CD4-positive, alpha-beta T cell treated with Interleukin-21 for 1 hour (primary cell): ENCODE measurements around the gene CEP131.
"Not testable (repeated sequence)": the region's sequence is repeated elsewhere in the genome, so short reads cannot be mapped to it uniquely, and the experiment has no call there.

ENCODE experiments used
- DNase-seq: peaks from one replicate; pipeline ENCODE4 v3.0.0-alpha.2; 2020

Gene CEP131

DNA sequence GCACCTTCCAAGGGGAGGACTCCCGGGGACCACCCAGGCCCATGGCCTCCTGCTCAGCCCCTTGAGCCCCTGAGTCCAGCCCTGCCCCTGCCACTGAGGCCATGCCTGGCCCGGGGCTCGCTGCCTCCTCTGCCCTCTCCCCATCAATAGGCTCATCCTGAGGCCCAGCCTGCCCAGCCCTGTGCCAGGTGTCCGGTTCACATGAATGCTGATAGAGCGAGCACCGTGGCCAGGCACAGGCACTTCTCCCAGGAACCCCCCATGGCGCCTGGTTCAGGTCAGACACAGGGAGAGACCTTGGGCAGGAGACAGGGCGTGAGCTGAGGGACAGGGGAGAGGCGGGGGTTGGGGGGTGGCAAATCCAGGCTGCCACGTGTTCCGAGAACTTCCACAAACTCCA lies 60.3 kb downstream of the CEP131 start:
- no peak for DNase-seq

GRCh38 chr17:81161972-81162371 lies 60.8 kb downstream of the CEP131 start:
- DNase-seq, result no peak

DNA sequence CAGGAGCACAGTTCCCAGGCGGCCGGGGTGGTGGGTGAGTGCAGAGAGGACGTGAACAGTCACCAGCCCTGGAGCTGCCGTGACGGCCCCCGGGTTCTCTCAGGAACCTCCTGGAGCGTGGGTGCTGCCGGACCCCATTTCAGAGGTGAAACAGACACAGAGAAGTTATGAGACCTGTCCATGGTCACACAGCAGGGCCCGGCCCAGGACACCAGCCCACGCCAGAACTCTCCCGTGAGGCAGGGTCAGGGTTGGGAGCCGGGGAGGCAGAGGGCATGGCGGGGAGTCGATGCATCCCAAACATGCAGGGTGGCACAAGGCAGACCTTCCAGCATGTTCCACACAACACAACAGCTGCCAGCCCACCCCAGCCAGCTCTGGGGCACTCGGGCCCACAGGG lies 61.2 kb downstream of the CEP131 start:
- DNase-seq, result no peak

DNA sequence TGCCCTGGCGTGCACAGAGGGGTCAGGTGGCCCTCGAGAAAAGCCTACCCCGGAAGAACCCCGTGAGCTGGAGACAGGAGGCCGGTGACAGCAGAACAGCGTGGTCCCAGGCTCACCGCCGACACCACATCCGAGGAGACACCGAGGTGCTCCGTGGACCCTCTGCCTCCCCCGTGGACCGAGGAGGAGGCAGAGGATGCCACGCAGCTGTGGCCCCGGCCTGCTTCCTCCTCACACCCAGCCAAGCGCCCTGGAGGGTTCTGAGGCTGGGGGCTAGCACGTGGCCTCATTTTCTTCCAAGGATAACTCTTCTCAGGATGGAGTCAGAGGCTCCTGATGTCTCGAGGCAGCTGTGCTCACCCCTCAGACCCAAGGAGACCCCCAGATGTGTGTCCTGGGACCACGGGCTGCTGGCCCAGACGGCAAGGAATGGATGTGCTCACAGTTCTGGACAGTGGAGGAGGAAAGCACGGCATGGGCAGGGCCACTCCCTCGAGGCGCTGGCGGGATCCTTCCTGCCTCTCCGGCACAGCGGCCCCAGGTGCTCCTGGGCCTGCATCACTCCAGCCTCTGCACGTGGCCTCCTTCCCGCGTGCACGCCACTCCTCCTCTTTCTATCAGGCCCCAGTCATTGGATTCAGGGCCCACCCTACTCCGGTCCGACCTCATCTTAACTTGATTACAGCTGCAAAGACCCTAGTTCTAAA lies 61.9 kb downstream of the CEP131 start:
- no peak for DNase-seq

DNA sequence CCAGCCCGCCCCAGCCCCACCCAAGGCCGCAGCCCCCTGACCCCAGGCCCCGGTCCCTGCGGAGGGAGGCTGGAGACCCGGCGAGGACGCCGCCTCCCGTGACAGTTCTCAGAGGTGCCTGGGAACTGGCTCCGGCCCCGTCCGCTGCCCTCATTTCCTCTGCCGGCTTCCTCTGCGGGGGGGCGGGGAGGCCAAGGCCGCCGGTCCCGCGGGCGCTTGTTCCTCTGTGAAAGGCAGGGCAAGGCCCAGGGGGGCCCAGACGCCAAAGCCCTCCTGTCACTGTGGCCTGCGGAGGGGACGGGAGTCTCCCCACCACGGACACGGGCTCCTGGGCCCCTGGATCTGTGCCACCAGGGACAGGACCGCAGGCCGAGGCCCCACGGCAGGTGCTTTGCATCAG lies 62.5 kb downstream of the CEP131 start:
- peak; percentile 5 for DNase-seq

- no peak for DNase-seq
Measured at GRCh38 chr17:81159611-81160265, 63.0 kb downstream of the CEP131 start.

DNA sequence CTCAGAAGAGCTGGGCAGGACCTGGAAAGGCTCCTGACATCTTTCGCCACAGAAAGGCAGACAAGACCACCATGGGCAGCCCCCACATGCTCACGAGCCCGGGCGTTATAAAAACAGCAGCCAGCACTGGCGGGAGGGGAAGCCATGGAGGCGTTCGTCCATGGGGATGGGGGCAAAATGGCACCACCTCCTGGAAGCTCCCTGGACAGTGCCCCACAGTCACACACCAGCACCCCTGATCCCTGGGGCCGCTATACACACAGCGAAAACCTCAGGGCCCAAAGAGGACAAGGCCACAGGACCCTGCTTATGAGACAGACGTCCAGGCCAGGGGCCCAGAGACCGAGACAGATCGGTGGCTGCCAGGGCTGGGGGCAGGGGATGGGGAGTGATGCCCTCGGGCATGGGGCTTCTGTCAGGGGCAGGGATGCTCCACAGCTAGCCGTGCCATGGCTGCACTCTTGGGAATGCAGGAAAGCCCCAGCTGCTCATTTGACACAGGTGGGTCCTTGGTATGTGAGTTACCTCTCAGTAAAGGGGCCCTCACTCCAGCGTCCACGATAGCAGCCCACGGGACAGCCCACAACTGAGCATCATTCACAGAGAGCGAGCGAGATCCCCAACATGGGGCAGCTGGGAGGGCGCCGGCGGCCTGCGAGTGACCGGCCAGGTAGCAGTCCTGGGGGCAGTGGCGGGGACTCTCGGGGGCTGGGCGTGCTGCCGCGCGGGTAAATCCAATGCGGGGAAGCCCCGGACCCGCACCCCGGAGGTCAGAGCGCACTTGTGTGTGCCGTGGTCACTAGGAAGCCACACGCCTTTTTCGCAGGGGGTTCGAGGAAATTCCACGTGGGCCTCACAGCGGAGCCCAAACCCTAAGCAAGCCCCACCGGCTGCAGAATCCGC lies 63.8 kb downstream of the CEP131 start:
- DNase-seq, result no peak

- DNase-seq, result no peak
Measured at GRCh38 chr17:81157848-81158687, 64.7 kb downstream of the CEP131 start.

- no peak for DNase-seq
Measured at GRCh38 chr17:81156866-81157805, 65.6 kb downstream of the CEP131 start.

GRCh38 chr17:81154961-81155360 lies 67.8 kb downstream of the CEP131 start:
- no peak for DNase-seq

- DNase-seq, result not testable (repeated sequence)
Measured at GRCh38 chr17:81154016-81154415, 68.7 kb downstream of the CEP131 start.

DNA sequence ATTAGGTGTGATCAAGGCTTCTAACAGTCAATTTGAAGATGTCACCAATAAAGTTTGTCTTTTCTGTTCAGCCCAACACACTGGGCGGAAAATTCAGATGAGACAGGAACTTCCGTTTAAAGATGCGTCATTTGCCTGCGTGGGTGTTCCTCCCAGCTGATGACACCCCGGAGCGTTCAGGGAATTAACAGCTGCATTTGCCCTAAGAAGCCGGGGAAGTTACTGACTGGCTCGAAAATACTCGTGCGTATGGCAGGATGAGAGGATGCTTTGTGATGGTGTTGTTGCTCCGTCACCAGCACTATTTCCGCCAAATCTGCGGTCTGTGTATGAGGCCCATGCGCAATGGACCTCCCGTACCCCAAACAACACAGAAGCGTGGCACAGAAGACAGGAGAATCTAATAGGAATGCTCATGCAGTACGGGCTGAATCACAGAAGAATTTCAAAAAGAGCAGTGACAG lies 69.4 kb downstream of the CEP131 start:
- peak; percentile 46 for DNase-seq

DNA sequence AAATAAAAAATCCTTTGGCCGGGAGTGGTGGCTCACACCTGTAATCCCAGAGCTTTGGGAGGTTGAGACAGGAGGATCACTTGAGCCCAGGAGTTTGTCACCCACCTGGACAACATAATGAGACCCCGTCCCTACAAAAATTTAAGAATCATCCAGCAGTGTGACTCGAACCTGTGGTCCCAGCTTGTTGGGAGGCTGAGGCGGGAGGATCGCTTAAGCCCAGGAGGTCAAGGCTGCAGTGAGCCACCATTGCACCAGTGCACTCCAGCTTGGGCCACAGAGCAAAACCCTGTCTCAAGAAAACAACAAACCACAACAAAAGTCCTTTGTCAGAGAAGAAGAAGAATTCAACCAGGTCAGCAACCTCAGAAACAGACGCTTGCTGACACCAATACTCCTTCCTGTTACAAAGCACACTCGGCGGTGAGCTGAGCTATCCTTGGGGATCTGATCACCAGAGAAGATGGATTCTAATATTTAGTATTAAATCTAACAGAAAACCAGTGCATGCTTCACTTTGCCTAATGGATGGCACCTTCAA lies 70.4 kb downstream of the CEP131 start:
- DNase-seq, result no peak

DNA sequence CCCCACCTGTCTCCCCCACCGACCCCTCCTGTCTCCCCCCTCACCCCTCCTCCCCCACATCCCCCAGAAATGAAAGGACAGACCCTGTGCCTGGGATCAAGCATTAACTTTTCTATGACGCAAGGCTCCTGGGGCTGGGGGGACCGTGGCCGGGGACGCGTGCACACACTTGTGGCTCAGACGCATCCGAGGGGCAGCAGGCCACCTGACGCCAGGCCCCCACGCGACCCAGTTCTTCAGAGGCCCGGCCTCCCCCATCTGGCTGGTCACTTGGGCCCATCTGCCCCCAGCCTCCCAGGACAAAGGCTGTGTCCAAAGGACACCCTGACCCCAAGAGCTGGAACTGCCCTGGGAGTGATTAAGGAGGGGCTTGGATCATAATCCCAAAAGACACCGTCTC lies 71.5 kb downstream of the CEP131 start:
- DNase-seq, result no peak

DNA sequence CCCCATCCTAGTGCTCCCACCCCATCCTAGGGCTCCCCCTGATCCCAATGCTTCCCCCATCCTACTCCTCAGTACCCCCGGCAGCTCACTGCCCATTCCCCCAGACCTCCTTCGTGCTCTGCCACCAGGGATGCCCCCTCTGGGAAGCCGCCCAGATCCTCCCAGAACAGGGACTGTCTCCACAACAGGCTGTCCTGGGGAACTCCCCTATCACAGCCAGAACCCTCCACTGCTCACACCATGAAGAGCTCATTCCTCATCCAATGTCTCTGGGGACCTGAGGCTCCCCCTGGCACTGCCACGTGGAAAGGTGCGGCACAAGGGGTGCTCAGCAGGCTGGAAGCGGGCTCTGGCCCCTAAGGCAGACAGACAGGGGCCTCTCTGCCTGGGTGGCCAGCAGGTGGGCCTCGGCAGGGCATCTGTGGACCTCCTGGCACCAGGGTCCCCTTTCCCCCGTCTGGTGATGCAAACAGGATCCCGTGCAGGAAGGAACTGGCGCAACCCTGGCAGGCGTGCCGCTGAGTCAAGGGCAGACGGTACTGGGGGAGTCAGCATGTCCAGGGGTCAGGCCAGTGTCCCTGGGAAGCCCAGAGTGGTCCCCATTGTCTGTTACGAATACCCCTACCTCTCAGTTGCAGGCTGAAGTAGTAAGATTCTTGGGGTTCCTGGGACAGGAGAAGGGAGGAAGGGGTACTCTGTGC lies 72.2 kb downstream of the CEP131 start:
- DNase-seq, result no peak

DNA sequence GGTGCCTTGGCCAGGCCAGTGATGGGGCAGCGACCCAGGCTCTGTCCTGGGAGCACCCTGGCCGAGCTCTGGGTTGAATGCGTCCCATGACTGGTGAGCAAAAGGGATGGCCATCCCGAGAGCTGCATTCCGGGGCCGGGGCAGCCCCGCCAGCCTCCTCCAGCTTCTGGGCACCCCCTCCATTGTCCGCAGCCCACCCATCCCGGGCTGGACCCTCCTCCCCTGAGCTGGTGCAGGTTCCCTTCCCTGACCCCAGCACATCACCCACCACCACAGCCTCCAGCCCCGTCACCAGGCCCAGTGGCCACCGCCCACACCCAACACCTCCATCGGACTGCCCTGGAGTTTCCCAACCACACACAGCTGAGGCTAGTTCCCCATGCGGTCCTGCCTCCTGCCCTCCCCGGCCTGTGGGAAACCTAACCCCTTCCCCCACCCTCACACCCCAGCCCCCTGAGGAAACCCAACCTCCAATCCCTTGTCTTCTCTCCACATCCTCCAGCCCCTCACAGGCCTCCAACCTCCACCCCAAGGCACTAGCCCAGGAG lies 73.7 kb downstream of the CEP131 start:
- no peak for DNase-seq

DNA sequence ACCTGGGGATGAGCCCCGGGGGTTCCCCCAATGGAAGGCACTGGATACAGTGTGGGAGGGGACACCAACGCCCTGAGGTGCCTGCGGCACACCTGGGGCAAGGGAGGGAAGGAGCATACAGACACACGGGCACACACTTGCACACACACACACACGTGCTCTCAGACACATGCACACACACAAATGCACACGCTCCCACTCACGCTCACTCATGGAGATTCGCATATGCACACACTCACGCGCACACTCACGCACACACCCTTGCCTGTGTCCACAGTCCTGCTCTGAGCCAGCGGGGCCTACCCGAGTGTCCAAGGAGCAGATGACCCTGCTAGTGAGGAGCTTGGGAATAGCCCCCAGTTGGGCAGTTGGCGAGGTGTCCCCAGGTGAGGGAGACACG lies 74.2 kb downstream of the CEP131 start:
- no peak for DNase-seq

GRCh38 chr17:81147701-81148100 lies 75.1 kb downstream of the CEP131 start:
- DNase-seq, result no peak

- not testable (repeated sequence) for DNase-seq
Measured at GRCh38 chr17:81146208-81146607, 76.6 kb downstream of the CEP131 start.

DNA sequence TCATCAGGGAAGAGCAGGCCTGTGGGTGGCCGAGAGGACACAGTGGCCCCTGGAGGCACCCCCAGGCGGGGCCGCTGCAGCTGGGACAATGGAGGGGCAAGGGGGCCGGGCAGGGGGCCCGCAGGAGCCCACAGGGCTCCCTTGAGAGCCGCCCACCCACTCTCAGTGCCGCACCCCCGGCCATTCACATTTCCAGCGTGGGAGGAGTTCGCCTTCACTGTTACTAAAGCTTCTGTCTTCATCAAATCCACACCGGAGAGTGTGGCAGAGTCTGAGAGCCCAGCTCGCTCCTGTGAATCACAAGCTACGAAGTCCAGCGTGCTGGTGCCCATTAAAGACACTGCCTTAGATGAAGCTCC lies 78.4 kb downstream of the CEP131 start:
- DNase-seq, result no peak
